Stomach (tissue), 9 donors: ENCODE measurements around the gene MRPS14. TPM values are rescaled to one million over a fixed set of nuclear protein-coding genes. Genes with fewer than 3 reads are reported as not detected.

Source experiments
- DNase-seq, 2 donors: peaks; one replicate each; pipeline versions ENCODE4 v3.0.0 to v3.0.0-alpha.2; 2013 to 2019
- H3K27ac ChIP-seq, 5 donors: fragments of 200-600 bp in 4 of 5; sonication (generic) in 4 of 5; one replicate each; pipeline ENCODE4 v1.5.1; 2013 to 2019; ENCODE audit warnings: mild to moderate bottlenecking in 1 of 5, moderate library complexity in 1 of 5
- H3K27me3 ChIP-seq, 3 donors: fragments of 200-600 bp; sonication (generic); one replicate each; pipeline ENCODE4 v1.5.1; 2017 to 2019; ENCODE audit warnings: mixed run types in 1 of 3
- H3K36me3 ChIP-seq, 4 donors: fragments of 200-600 bp; sonication (generic); 1 replicate in 3 of 4; 2 replicates in 1 of 4; pipeline ENCODE4 v1.5.1; 2016 to 2019
- H3K4me1 ChIP-seq, 4 donors: fragments of 200-600 bp; sonication (generic); one replicate each; pipeline ENCODE4 v1.5.1; 2016 to 2019
- H3K4me3 ChIP-seq, 4 donors: fragments of 200-600 bp; sonication (generic) in 3 of 4; one replicate each; pipeline ENCODE4 v1.5.1; 2016 to 2019; ENCODE audit warnings: mild to moderate bottlenecking in 1 of 4
- H3K9me3 ChIP-seq, 4 donors: fragments of 200-600 bp; sonication (generic); one replicate each; pipeline ENCODE4 v1.5.1; 2016 to 2019
- CTCF ChIP-seq, 7 experiments: fragments of 450-650 bp in 4 of 7; fragments of 200-600 bp in 3 of 7; sonication (generic) in 3 of 7; IDR thresholded peaks; one replicate each; pipeline ENCODE4 v1.5.1; 2016 to 2019; ENCODE audit warnings: antibody characterized with exemption in 7 of 7, control low read depth in 2 of 7, mild to moderate bottlenecking in 1 of 7
- EP300 ChIP-seq: sonication (generic); formaldehyde crosslinking; IDR thresholded peaks from one replicate; pipeline ENCODE4 v1.6.1; 2017; ENCODE audit warnings: antibody characterized with exemption
- POLR2A ChIP-seq, 4 donors: fragments of 450-650 bp; IDR thresholded peaks; one replicate each; pipeline ENCODE4 v1.6.1; 2016; ENCODE audit warnings: antibody characterized with exemption in 4 of 4, control low read depth in 2 of 4, mild to moderate bottlenecking in 1 of 4, moderate library complexity in 1 of 4
- POLR2AphosphoS5 ChIP-seq, 3 donors: sonication (generic); formaldehyde crosslinking; IDR thresholded peaks; one replicate each; pipeline ENCODE4 v1.6.1; 2016; ENCODE audit warnings: antibody characterized with exemption in 3 of 3
- WGBS, 5 donors: extraction: QIAGEN DNeasy Blood & Tissue Kit in 3 of 5; methylation state at CpG; one replicate each; pipeline versions ENCODE4 v1.1.5 to v1.1.7; 2013 to 2018; 5-methylcytosine and 5-hydroxymethylcytosine counted together
- intact Hi-C: fragments of 100-400 bp; cut with DNase I; formaldehyde crosslinking; loops from one replicate; pipeline ENCODE4 v1.15.1; 2023; ENCODE audit warnings: low total_unique reads
- polyA plus RNA-seq, 3 donors: library from polyadenylated mRNA; stranded (reverse); fragments of 200-250 nt; gene quantifications; one replicate each; pipeline ENCODE4 v1.2.3, GENCODE V29; 2013
- total RNA-seq, 5 donors: library from RNA; depleted of rRNA; stranded (reverse); fragments of >200 nt; gene quantifications; one replicate each; pipeline versions ENCODE4 v1.1.0 to v1.2.3, GENCODE V29; 2014 to 2016
- donor health status: healthy with polysubstance abuse.
- donor health status: Bipolar disorder and iron deficiency.
- donor health status: healthy.

Gene MRPS14
- total and polyA plus RNA-seq, 8 donors, result 7.0 to 45.9 (median 22.3) TPM

- WGBS, 5 donors, result 51 to 60% (median 54%) methylated on average over 2 of the region's 2 CpGs
- intact Hi-C loops, result no loop called here
- peaks cover 15 to 40% (median 38%) of the 10 kb centered on the region in 4 donors for H3K36me3 ChIP-seq
- peak overlapping the region in 1 of 5 donors; percentile 15 for H3K27ac ChIP-seq
- H3K27me3 ChIP-seq, result no peaks in the 10 kb centered on the region
- no peaks in the 10 kb centered on the region for H3K9me3 ChIP-seq
- no peak for DNase-seq
- no peak overlapping the region for H3K4me3 ChIP-seq
- peaks cover 3 to 42% (median 34%) of the 10 kb centered on the region in 4 donors for H3K4me1 ChIP-seq
- no peak for TF ChIP-seq EP300
- TF ChIP-seq POLR2A (IDR thresholded peaks at IDR 0.05), result no peak
- TF ChIP-seq CTCF (IDR thresholded peaks at IDR 0.05), result no peak
- TF ChIP-seq POLR2AphosphoS5 (IDR thresholded peaks at IDR 0.05), result no peak
Measured at GRCh38 chr1:175003521-175003920, 19.7 kb downstream of the MRPS14 start.

GRCh38 chr1:175002910-175003517 lies 20.2 kb downstream of the MRPS14 start:
- WGBS, 5 donors, result 88 to 94% (median 92%) methylated on average over 17 of the region's 17 CpGs
- no peaks in the 10 kb centered on the region for H3K27me3 ChIP-seq
- peak overlapping the region in 1 of 5 donors; percentile 15 for H3K27ac ChIP-seq
- intact Hi-C loops, result no loop called here
- H3K4me3 ChIP-seq, result no peak overlapping the region
- DNase-seq, result no peak
- peaks cover 10 to 35% (median 33%) of the 10 kb centered on the region in 4 donors for H3K36me3 ChIP-seq
- no peaks in the 10 kb centered on the region for H3K9me3 ChIP-seq
- peaks cover 3 to 47% (median 37%) of the 10 kb centered on the region in 4 donors for H3K4me1 ChIP-seq
- no peak for TF ChIP-seq POLR2AphosphoS5 (IDR thresholded peaks at IDR 0.05)
- no peak for TF ChIP-seq POLR2A (IDR thresholded peaks at IDR 0.05)
- TF ChIP-seq CTCF (IDR thresholded peaks at IDR 0.05), result no peak
- no peak for TF ChIP-seq EP300

- Histone ChIP-seq H3K27ac (peak overlapping the region in 4 of 5 donors; percentile 94 to 98 (median 98)), H3K4me1 (peaks cover 3 to 57% (median 41%) of the 10 kb centered on the region in 4 donors)
Measured at GRCh38 chr1:175000697-175001187, 22.5 kb downstream of the MRPS14 start.

GRCh38 chr1:174999936-175000696 lies 23.1 kb downstream of the MRPS14 start, which contains the start of gene CACYBP:
Gene CACYBP (plus strand): TSS chr1:174999947. CDS start chr1:175000181, 234 bp downstream.
- H3K27ac ChIP-seq, result peak within 1 kb of the TSS; percentile 94 to 98 (median 98)
- H3K27me3 ChIP-seq, result no peaks in the 10 kb centered on the region
- peak within 1 kb of the TSS; percentile 87 to 98 (median 96) for H3K4me3 ChIP-seq
- intact Hi-C loops, result no loop called here
- 0 to 1% (median 0%) methylated on average over 2 to 71 of the region's 71 CpGs for WGBS, 5 donors
- peak in 1 of 2 donors; percentile 38 for DNase-seq
- TF ChIP-seq POLR2A (IDR thresholded peaks at IDR 0.05), result no peak
- TF ChIP-seq CTCF (IDR thresholded peaks at IDR 0.05), result no peak
- no peak for TF ChIP-seq EP300
- TF ChIP-seq POLR2AphosphoS5 (IDR thresholded peaks at IDR 0.05), result peak; percentile 1 to 70 (median 53)
- H3K36me3 ChIP-seq, result peaks cover 0 to 6% (median 5%) of the 10 kb centered on the region in 4 donors
- no peaks in the 10 kb centered on the region for H3K9me3 ChIP-seq
- H3K4me1 ChIP-seq, result peaks cover 3 to 57% (median 41%) of the 10 kb centered on the region in 4 donors

More at GRCh38 chr1:175000697-175001187, 22.5 kb downstream of the MRPS14 start:
- no peak for DNase-seq
- Histone ChIP-seq H3K27me3 (no peaks in the 10 kb centered on the region), H3K4me3 (peak overlapping the region; percentile 87 to 98 (median 96)), H3K9me3 (no peaks in the 10 kb centered on the region), H3K36me3 (peaks cover 0 to 12% (median 11%) of the 10 kb centered on the region in 4 donors)
- no peak for TF ChIP-seq POLR2A (IDR thresholded peaks at IDR 0.05)
- WGBS, 5 donors, result 2 to 4% (median 4%) methylated on average over 5 of the region's 5 CpGs
- intact Hi-C loops, result no loop called here
